ENCODE measurements around the gene BTBD17.
A peak's percentile ranks its signal among the peaks of the same experiment; 100 is the strongest.

BTBD17 gene

DNA sequence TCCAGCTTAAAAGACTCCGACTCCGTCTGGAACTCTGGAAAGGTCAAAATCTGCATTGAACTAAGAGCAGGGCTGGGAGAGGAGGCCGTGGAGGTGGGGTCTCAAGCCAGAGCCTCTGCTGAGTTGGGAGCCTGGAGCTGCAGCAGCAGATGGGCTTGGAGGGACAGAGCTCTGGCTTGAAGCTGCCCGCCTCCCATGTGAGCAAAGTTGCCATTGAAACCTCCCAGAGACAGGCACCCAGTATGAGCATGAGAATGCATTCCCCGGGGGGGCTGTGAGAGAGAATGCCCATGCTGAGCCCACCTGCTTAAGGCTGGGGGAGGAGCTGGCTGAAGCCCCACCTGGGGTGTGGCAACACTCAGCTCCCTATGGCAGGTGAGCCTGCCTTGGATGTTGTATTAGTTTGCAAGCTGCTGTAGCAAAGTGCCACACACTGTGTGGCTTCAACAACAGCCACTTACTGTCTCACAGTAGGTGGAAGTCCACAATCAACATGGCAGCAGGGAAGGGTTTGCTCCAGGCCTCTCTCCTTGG, 26.1 kb downstream of the BTBD17 start:
- DNase-seq (ENCODE audit: low spot score), result no peak

DNA sequence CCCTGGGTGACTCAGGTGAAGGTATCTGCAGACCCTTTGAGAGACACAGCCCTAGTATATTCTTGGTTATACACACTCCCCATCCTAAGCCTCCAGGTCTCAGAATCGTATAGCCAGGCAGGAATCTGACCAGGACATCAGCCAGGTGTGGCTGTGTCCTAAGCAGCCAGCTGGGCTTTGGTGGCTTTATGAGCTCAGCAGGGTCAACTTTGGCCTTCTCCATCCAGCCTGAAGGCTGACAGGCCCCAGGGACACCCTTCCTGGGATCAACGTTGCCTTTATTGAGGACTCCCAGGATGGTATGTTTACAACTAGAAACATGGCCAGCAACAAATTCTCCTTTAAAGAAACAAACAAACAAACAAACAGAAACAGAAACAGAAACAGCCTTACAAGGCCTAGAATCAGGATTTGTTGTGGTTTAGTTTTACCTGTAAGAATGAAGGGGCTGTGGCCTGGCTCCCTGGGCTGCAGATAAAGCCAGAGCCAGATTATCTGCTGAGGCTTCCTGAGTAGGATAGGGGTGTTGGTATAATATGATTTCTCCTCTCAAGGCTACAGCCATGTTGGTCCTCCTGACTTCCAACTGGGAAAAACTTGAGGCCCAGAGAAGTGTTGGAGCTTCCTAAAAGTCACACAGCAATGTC, 27.2 kb downstream of the BTBD17 start:
- DNase-seq (ENCODE audit: low spot score), result no peak

DNA sequence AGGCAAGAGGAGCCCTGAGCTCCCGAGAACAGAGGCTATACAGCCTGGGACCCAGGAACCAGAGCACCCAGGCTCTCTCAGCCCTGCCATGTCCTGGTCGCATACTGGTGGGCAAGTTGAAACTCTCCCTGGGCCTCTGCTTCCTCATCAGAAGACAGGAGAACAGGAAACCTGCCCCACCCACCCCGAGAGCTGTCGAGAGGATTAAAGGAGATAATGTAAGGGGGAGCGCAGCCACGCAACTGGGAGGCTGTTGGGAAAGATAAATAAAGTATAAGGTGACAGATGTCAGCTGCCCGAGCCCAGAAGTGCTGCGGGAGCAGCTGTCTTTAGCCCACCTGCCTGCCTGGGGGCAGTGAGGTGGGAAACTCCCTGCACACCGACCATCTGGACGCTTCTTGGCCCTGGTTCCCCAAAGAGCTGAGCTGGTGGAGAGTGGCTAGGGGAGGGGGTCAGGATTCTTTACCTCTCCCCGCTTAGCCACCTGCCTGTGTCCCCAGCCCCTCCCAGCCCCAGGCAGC, 28.8 kb downstream of the BTBD17 start:
- no peak for DNase-seq (ENCODE audit: low spot score)

DNA sequence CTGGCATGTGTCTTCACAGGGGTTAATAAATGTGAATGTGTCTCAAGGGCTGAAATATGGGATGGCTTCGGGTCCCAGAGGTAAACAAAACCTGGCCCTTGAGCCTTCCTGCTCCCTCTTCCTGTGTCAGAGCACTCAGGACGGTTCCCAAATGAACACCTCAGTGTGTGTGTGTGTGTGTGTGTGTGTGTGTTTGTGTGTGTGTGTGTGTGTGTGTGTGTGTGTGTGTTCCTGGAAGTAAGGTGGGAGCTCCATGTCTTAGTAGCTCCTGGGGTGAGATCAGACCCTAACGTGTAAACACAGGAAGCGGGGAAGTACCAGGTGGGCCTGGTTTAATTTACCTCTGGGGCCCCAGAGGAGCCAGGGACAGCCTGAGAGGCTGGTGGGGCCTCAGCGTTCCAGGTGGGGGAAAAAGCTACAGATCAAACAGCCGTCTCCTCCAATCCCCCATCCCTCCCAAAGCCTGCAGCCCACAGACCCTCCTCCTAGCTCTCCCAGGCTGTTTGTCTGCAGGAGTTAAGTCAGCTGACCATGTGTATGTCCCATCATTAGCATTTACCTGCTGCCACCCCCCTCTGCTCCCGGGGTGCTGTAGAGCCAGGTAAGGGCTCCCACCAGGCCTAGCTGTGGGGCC, 29.5 kb downstream of the BTBD17 start:
- no peak for DNase-seq (ENCODE audit: low spot score)

DNA sequence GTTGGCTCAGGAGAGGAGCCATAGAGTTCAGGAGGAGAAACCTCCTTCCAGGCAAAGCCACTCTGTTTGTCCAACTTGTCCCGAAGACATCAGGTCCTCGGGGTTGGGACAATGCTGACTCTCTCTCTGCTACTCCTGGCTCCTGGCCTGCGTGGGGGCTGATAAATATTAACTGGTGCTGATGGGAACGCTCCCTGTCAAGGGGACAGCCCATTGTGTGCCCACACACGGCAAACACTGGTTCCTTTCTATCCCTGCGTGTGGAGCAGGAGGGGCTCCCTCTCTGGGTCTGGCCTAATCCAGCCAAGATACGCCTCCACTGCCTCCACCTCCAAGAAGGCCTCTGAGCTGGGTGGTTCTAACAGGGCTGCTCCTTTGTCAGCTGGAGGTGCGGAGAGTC, 31.2 kb downstream of the BTBD17 start:
- no peak for DNase-seq (ENCODE audit: low spot score)

DNA sequence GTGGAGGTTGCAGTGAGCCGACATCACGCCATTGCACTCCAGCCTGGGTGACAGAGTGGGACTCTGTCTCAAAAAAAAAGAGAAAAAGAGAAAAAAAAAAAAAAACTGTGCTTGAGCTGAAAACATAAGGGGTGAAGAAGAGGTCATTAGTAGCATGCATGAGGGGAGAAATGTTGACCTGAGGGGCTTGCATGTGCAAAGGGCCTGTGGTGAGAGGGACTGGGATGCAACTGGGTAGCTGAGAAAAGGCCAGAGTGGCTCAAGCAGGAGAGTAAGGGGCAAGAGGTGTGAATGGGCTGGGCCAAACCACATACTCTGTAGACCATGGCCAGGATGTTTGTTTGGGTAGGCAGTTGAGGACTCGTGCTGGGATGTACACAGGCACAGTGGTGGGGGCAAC, 32.3 kb downstream of the BTBD17 start:
- DNase-seq (ENCODE audit: low spot score), result no peak

DNA sequence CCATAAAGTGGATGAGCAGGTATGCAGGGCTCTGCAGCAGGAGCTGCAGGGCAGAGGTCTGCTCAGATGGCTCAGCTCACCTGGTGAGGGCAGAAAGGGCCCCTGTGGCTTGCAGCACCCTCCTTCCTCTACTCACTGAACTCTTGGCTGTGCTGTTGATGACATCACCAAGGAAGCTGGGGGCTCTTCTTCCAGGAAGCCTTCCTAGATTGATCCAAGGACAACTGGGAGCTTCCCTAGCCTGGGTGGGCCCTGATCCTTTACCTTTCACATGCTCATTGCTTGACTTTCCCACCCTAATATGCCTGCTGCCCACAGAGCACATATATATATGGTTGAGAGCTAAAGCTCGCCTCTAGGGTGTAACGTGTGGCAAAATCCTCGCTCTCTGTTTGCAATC, 33.2 kb downstream of the BTBD17 start:
- DNase-seq (ENCODE audit: low spot score), result no peak

DNA sequence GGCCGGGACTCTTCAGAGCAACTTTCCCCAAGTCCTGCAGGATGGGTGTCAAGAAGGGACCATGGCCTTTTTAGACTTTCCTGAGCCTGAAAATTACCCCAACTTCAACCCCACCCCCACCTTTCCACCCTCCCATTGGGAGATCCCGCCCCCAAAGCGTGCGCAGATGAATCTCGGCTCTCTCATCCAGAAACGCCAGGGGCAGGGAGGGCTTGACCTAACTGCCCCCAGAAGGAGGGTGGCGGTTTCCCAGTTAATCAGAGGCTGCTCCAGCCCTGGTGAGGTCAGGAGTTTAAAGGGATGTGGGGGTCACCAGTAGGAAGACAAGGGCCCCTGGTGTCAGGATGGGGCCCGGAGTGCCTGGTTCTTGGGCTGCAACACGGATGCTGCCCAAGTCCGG, 35.2 kb downstream of the BTBD17 start:
- DNase-seq (ENCODE audit: low spot score), result no peak

DNA sequence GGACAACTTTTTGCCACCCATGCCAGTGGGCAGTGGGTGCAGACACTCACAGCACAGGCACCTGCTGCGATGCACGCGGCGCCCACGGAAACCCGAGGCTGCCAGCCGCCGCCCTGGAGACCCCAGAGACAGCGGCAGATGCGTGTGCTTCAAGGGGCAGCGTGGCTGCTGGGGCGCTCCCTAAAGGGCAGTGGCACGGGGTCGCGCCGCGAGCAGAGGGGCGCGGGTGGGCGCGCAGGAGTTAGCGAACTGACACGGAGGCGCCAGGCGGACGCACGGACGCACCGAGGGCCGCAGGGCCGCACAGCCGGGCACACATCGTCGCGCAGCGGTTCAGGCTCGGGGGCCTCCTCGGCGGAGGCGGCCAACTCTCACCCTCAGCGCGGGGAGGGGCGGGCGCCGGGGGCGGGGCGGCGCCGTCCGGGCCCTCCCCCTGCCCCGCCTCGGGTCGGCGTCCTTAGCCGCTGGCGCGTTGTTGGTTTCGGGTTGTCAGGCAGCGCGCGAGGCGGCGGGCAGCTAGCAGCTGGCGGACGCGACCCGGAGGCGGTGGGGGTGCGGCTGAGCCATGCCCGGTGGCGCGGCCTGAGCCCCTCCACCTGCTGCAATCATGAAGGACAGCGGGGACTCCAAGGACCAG, 35.8 kb downstream of the BTBD17 start, which contains the start of gene KIF19:
Gene KIF19 (plus strand): TSS at position 484 of the 637 bp plus-strand sequence. CDS start 124 bp downstream, at position 608.
- peak; percentile 87 for DNase-seq (ENCODE audit: low spot score)

DNA sequence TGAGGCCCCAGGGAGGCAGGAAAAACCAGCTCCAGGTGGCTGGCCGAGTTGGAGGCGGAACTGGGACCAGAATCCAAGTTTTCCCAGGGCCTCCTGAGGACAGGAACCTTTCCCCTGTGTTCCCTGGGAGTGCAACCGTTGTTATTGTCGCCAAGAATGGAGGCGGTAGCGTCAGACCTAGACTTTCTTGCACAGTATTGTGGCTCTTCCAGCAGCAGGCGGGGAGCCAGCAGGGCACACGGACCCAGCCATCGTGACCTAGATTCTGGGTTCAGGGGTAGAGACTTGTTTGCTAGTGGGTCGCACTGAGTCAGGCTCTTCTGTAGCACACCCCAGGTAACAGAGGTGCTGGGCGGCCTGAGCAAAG, 36.3 kb downstream of the BTBD17 start:
- DNase-seq (ENCODE audit: low spot score), result no peak

DNA sequence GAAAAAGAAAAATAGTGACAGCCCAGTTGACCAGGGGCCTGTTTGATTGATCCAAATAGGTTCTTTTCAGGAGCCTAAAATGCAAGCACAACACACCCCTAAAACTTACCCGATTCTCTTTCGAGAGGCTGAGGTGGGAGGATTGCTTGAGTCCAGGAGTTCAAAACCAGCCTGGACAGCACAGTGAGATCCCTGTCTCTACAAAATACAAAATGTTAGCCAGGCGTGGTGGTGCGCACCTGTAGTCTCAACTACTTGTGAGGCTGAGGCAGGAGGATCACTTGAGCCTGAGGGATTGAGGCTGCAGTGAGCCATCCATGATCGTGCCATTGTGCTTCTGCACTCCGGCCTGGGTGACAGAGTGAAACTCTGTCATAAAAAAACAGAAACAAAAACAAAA, 37.1 kb downstream of the BTBD17 start:
- DNase-seq (ENCODE audit: low spot score), result no peak

DNA sequence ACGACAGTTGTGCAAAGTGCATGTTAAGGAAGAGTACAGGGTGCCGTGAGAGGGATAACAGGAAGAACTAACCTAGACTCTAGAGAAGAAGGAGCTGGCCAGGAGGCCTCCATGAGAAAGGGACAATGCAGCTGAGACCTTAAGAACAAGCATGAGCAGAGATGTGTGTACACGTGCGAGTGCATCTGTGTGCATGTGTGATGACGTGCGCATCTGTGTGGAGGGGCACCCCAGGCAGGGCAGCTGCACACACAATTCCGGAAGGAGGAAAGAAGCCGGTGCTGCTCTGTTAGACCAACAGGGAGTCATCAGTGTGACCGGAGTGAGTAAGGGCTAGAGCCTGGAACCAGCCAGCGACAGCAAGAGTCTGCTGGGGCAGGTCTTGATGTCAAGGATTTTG, 43.3 kb downstream of the BTBD17 start:
- no peak for DNase-seq (ENCODE audit: low spot score)

DNA sequence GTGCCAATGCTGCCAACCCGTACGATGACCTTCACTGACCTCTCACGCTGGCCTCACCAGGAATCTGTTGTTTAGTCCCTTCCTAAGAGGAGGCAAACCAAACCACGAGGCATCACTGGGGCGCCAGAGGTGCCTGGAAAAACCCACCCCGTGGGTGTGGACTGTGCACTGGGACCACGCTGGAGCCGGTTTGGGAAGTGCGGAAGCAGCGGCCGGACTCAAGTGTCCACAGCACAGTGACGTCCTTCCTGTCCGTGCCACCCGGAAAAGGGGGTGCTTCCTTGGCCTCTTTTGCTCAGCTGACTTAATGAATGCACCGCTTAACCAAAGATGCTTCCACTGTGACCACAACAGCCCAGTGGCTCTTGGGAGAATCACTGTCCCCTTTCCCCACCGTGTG, 44.6 kb downstream of the BTBD17 start:
- DNase-seq (ENCODE audit: low spot score), result no peak

DNA sequence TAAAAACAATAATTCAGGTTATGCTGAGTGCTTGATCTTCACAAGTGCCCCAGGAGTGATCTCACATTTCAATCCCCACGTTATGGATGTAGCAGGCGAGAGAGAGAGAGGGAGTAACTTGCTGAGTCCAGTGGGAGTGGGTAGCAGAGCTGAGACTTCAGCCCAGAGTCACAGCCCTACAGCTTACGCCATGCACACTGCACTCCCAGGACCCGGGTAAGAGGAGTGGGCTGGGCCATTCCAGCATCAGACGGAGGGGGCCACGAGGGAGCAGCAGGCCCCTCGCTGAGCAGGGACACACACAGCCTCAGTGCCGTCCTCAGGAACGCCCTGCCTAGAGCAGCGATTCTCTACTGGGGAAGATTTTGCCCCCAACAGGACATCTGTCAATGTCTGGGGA, 45.4 kb downstream of the BTBD17 start:
- DNase-seq (ENCODE audit: low spot score), result no peak

DNA sequence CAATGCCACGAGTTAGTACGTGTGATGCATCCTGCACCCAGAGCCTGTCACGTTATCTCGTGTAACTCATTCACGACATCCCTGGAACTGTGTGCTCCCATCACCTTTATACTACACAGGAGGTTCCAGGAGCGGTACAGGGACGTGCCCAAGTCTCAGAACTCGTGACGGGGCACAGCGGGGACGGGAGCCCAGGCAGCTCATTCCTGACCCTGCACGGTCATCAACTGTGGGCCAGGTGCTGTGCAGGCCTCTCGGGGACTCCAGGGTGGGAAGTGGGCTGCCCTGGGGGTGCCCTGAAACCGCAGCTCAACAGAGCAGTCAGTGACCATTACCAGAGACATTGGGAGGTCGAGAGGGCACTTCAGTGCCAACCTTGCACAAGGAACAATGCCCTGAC, 46.8 kb downstream of the BTBD17 start:
- DNase-seq (ENCODE audit: low spot score), result no peak

DNA sequence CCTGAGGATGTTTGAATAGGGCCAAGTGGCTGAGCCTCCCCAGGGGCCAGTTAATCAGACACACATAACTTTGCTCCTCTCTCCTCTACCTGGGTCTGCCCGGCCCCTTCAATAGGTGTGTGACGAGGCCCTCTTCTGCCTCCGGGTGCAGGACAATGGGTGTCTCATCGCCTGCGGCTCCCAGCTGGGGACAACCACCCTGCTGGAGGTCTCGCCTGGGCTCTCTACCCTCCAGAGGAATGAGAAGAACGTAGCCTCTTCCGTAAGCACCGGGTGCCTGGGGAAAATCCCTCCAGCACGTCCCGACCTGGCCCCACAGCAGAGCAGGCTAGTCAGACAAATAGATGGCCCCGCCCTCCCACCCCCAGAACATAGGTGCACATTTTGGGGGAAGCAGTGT, 51.8 kb downstream of the BTBD17 start:
- DNase-seq (ENCODE audit: low spot score), result no peak

DNA sequence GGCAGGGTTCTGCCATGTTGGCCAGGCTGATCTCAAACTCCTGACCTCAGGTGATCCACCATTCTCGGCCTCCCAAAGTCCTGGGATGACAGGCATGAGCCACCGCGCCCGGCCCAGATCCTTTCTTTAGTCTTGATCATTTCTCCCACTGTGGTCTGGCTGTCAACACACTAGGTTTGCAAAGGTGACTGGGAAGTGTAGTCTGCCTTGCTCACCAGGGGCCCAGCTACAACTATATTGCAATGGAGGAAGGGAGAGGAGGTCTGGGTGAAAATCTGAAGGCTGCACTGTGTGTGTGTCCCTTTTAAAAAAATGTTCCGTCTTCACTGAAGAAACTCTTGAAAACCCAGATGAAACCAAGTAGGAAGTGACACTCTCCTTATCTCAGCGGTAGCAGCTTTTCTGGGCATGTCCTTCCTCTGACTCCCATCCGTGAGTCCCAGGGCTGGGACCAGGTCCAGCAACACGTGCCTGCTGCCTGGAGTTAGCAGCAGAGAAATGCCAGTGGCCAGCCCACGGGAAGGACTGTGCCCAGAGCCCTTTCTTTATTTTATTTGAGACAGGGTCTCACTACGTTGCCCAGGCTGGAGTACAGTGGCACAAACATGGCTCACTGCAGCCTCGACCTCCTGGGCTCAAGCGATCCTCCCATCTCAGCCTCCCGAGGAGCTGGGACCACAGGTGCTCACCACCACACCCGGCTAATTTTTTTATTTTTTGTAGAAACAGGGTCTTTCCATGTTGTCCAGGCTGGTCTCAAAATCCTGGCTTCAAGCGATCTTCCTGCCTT, 53.5 kb downstream of the BTBD17 start:
- DNase-seq (ENCODE audit: low spot score), result no peak

All from ecto neural progenitor cell (in vitro differentiated cells).